Measurements from ENCODE around the gene HYDIN.
"Not testable (repeated sequence)": the region's sequence is repeated elsewhere in the genome, so short reads cannot be mapped to it uniquely, and the experiment has no call there.

HYDIN gene

GRCh38 chr16:70992511-70992910 lies 238.0 kb downstream of the HYDIN start:
- not testable (repeated sequence) for DNase-seq (ENCODE audit: low read depth)

DNA sequence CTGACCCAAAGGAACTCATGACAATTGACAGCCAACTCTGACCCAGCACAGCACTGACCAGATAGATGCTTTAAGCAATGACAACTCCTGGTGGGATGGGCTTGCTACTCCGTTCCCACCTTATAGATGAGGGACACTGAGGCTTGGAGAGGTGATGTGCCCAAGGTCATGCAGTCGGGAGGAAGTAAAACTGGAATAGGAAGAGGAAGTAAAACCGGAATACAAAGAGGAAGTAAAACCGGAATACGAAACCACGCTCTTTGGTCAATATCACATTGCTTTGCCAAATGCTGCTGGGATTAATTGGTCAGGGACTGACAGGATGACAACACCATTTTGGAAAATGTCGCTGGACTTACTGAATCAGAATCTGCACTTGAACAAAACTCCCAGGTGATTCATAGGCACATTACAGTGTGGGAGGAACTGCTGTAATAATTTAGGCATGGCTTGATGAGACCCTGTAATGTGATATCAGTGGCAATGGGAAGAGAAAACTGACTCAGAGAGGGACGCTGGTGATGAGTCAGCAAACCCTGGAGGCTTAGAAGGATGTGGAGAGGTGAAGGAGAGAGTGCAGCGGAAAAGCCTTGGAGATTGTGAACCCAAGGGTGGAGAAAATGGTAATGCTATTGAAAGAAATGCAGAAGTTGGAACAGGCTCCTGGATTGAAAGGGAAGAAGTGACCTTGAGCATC lies 243.4 kb downstream of the HYDIN start:
- not testable (repeated sequence) for DNase-seq (ENCODE audit: low read depth)

DNA sequence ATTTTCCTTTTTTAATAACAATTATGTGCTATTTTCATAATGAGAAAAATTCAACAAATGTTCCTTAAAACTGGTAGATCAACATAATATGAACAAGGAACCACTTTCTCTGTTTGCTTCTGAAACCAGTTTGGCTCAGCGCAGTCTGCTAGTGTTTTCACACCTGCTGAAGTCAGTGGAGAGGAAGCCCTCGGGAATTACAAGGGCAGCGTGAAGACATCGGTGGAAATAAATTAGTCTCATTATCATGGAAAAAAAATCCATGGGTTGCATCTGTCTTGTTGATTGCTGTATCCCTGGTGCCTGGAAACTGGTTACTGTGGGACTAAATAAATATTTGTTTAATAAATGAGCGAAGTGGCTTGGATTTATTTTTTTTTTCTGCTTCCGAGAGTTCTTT lies 245.8 kb downstream of the HYDIN start:
- not testable (repeated sequence) for DNase-seq (ENCODE audit: low read depth)

- not testable (repeated sequence) for DNase-seq (ENCODE audit: low read depth)
These were observed 262.2 kb downstream of the HYDIN start for GRCh38 chr16:70968332-70968731.

DNA sequence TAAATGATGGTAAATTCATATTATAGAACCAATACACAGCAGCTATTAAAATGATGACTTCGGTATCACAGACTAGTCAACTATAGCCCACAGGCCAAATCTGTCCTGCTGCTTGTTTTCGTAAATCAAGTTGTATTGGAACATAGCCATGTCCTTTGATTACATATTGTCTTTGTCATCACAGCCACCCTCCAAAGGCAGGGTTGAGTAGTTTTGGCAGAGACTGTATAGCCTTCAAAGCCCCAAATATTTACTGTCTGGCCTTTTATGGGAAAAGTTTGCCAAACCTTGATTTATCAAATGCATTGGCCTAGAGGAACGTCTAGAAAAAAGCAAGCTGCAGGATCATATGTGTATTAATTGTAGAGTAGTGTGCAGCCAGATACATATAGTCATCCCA lies 270.4 kb downstream of the HYDIN start:
- DNase-seq (ENCODE audit: low read depth) = not testable (repeated sequence)

- not testable (repeated sequence) for DNase-seq (ENCODE audit: low read depth)
These were observed 275.6 kb downstream of the HYDIN start for GRCh38 chr16:70954922-70955321.

GRCh38 chr16:70953824-70954223 lies 276.7 kb downstream of the HYDIN start:
- DNase-seq (ENCODE audit: low read depth) = not testable (repeated sequence)

DNA sequence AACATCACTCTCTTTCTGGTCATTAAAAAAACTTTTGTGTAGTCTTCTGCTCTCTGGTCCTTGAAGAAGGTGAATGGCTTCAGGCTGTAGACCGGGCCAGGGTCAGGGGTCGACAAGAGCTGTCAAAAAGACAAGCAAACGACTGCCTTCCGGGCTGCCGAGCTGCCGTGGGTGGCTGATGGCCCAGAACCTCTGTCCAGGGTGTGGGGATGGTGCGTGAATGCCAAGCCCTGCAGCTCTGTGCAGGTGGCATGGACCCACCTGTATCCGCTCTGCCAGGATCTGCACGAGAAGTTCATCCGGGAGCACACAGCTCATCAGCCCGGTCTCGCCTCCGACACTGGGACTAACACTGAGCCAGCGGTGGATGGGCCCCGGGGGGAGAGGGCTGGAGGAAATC lies 287.0 kb downstream of the HYDIN start:
- not testable (repeated sequence) for DNase-seq (ENCODE audit: low read depth)

DNA sequence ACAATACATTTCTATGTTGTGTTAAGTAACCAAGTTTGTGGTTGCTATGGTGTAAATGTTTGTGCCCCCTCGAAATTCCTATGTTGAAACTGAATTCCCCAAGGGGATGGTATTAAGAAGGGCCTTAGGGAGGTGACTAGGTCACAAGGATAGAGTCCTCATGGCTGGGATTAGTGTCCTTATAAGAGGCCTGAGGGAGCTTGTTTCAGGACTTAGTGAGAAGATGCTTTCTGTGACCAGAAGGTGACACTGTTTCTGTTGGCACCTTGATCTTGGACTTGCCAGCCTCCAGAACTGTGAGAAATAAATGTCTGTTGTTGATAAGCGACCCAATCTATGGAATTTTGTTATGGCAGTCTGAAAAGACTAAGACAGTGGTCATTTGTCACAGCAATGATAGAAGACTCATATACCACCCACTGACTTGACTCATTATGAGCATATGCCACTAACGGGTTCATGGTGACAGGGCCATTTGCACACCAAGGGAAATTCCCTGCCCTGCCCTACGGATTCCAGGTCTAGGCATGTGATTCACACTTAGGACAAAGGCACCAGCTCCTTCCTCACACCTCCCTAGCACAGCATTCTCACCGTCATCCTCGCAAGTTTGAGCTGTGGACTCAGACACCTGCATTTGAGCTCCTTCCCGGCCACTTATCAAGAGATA lies 290.7 kb downstream of the HYDIN start:
- not testable (repeated sequence) for DNase-seq (ENCODE audit: low read depth)

DNA sequence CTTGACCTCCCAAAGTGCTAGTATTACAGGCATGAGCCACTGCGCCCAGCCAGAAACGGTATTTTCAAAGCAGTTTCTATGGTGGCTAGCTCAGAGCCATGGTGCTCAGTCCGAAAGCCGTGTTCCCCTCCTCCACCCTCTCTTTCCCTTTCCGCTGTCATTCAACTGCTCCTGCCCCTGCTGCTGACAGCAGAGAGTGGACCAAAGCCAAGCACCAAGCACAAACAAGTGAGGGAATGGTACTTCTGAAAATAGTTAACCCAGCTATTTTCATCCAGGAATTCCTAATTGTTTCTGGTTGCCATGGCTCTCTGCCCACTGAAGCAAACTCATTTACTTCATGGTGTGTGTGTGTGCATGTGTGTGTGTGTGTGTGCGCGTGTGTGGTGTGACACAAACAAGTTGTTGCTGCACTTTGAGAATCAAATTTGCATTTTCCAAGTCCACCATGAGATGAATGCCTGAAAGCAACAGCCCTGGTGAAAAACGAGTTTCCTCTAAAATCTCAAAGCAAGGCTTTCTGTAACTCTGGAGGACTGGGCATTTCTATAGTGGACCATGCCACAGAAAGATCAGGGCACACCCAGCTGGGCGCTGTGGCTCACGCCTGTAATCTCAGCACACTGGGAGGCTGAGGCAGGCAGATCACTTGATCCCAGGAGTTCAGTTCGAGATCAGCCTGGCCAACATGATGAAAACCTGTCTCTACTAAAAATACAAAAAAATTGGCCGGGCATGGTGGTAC lies 293.6 kb downstream of the HYDIN start:
- DNase-seq (ENCODE audit: low read depth) = not testable (repeated sequence)

DNA sequence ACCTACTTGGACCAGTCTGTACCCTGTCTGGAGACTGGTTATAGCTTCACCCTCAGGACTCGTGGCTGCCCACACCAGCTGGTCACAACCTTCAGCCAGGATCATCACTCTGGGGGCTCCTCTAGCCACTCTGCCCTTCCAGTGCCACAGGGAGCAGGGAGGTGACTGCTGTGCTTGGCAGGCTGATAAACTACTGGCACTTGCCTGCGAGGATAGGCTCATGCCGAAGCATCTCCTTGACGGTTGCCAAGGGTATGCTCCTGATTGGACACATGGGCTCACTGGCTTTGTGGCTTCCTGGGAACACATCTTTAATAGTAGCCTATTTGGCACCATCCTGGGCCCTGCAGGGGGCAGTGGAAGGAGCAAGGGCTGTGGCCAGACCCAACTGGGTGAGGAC lies 295.2 kb downstream of the HYDIN start:
- DNase-seq (ENCODE audit: low read depth) = not testable (repeated sequence)

GRCh38 chr16:70933746-70934145 lies 296.8 kb downstream of the HYDIN start:
- DNase-seq (ENCODE audit: low read depth) = not testable (repeated sequence)

- DNase-seq (ENCODE audit: low read depth) = not testable (repeated sequence)
These were observed 299.8 kb downstream of the HYDIN start for GRCh38 chr16:70930757-70931156.

- DNase-seq (ENCODE audit: low read depth) = not testable (repeated sequence)
These were observed 308.4 kb downstream of the HYDIN start for GRCh38 chr16:70922164-70922563.

DNA sequence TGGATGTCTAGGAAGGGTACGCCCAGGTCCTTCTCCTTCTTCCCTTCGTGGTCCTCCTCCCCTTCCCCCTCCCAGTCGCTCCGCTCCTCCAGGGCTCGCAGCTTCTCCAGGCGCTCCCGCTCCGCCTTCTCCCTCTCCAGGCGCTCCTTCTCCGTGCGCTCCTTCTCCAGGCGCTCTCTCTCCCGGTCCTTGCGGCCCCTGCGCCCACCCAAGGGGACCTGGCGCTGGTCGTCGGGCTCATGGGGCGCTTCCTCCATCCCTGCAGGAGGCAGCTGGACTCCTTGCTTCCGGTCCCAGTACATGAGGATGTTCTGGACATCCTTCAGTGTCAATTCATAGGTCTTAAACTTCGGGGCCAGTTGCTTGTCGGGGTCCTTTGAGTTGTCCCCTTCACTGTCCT lies 309.9 kb downstream of the HYDIN start:
- not testable (repeated sequence) for DNase-seq (ENCODE audit: low read depth)

GRCh38 chr16:70888208-70888607 lies 342.3 kb downstream of the HYDIN start:
- DNase-seq (ENCODE audit: low read depth) = not testable (repeated sequence)

GRCh38 chr16:70884652-70885051 lies 345.9 kb downstream of the HYDIN start:
- not testable (repeated sequence) for DNase-seq (ENCODE audit: low read depth)

DNA sequence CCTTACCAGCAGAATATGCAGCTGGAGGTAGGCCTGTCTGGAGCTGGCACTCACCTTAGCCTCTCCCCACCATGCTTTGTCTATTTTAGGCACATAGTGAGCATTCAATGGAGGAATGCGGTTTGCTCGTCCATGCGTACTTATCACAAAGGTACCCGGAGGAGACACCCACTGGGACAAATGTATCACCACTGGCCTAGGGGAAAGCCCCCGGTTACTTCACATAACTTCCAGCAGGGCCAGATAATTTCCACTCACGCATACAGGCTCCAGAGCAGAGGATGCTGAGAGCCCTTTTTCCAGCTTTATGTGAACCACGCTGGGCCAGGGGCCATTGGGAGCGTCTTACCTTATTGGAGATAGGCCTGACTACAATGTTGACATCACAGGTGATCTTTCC lies 348.2 kb downstream of the HYDIN start:
- DNase-seq (ENCODE audit: low read depth) = not testable (repeated sequence)

DNA sequence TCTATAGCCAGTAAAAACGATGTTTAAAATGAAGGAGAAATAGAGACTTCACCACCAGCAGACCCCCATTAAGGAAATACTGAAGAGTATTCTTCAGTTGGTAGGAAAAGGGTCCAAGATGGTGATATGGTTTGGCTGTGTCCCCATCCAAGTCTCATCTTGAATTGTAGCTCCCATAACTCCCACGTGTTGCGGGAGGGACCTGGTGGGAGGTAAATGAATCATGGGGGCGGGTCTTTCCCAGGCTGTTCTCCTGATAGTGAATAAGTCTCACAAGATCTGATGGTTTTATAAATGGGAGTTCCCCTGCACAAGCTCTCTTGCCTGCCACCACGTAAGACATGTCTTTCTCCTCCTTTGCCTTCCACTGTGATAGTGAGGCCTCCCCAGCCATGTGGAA lies 352.6 kb downstream of the HYDIN start:
- not testable (repeated sequence) for DNase-seq (ENCODE audit: low read depth)

DNA sequence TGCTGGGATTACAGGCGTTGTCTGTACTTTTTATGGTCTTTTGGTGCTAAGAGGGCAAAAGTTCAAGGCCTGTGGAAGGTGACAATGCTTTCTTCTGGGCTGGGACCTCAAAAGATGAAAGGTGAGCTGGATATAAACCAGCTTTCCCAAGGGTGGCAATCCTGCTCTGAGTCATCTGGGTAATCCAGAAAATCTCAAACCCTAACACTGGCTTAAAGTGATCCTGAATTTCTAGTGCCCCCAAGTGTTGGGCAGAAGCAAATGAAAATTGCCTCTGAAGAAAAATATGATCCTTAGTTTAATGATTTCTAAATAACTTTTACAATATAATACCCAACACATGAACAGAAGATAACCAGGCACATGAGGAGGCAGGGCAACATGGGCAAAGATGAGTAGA lies 354.1 kb downstream of the HYDIN start:
- not testable (repeated sequence) for DNase-seq (ENCODE audit: low read depth)

DNA sequence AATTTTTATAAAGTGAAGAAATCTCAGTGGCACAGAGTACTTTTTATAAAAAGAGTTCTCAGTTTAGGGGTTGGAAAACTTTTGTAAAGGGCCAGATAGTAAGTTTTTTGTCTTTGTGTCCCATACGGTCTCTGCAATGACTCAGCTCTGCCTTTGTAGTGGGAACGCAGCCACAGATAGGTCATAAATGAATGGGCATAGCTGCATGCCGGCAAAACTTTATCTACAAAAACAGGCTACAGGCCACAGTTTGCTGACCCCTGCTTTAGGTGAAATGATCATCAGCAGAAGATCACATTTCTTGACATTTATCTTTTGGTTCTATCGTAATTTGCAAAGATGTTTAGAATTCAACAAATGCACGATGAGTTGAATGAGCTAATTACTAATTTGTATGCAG lies 365.8 kb downstream of the HYDIN start:
- not testable (repeated sequence) for DNase-seq (ENCODE audit: low read depth)

DNA sequence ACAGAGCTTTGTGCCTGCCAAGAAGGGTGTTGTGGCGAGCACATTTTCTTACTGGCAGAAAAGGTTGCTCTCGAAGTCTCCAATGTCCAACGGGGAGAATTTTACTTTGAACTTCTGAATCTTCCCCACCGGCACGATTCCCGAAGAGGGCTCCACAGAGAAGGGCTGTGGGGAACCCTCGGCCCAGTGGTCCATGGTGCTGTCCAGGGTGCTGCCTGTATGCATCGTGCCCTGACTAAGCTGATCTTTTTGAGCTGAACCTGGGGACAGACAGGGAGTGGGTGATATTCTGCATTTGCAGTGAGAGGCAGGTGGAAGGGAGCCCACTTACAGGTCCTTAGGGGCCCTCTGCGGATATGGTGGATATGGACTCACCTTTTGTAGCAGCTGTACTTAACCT lies 368.5 kb downstream of the HYDIN start:
- not testable (repeated sequence) for DNase-seq (ENCODE audit: low read depth)

- not testable (repeated sequence) for DNase-seq (ENCODE audit: low read depth)
These were observed 379.2 kb downstream of the HYDIN start for GRCh38 chr16:70851299-70851698.
